Esophagus muscularis mucosa (tissue), 4 donors: ENCODE data around the gene RPS6KA2. TPM values are rescaled to one million over a fixed set of nuclear protein-coding genes. Genes with fewer than 3 reads are reported as not detected.
A peak's percentile ranks its signal among the peaks of the same experiment; 100 is the strongest.

ENCODE experiments used
- DNase-seq: peaks from one replicate; pipeline ENCODE4 v3.0.0-alpha.2; 2017; ENCODE audit errors: extremely low spot score
- H3K27ac ChIP-seq, 4 donors: fragments of 200-600 bp; sonication (generic); replicated peaks in 1 of 4; 1 replicate in 3 of 4; 2 replicates in 1 of 4; pipeline ENCODE4 v1.5.1; 2016 to 2019; ENCODE audit warnings: mild to moderate bottlenecking in 1 of 4
- H3K27me3 ChIP-seq, 4 donors: fragments of 200-600 bp; sonication (generic); one replicate each; pipeline versions ENCODE4 v1.5.1 to v1.6.0; 2016 to 2019
- H3K36me3 ChIP-seq, 4 donors: fragments of 200-600 bp; sonication (generic); one replicate each; pipeline ENCODE4 v1.5.1; 2016 to 2019
- H3K4me1 ChIP-seq, 4 donors: fragments of 200-600 bp; sonication (generic); one replicate each; pipeline ENCODE4 v1.5.1; 2016 to 2019
- H3K4me3 ChIP-seq, 4 donors: fragments of 200-600 bp; sonication (generic); 1 replicate in 2 of 4; 2 replicates in 2 of 4; pipeline ENCODE4 v1.5.1; 2016 to 2019; ENCODE audit warnings: mild to moderate bottlenecking in 4 of 4, moderate library complexity in 1 of 4
- H3K9me3 ChIP-seq, 4 donors: fragments of 200-600 bp; sonication (generic); 1 replicate in 3 of 4; 2 replicates in 1 of 4; pipeline ENCODE4 v1.5.1; 2016 to 2019
- EP300 ChIP-seq: sonication (generic); formaldehyde crosslinking; IDR thresholded peaks from one replicate; pipeline ENCODE4 v1.6.1; 2017; ENCODE audit warnings: antibody characterized with exemption
- POLR2A ChIP-seq: fragments of 450-650 bp; IDR thresholded peaks from one replicate; pipeline ENCODE4 v1.6.1; 2017; ENCODE audit warnings: antibody characterized with exemption, moderate library complexity, mild to moderate bottlenecking, low read depth
- POLR2AphosphoS5 ChIP-seq, 2 donors: sonication (generic); formaldehyde crosslinking; IDR thresholded peaks; one replicate each; pipeline ENCODE4 v1.6.1; 2017; ENCODE audit warnings: antibody characterized with exemption in 2 of 2
- WGBS: methylation state at CpG from one replicate; pipeline ENCODE4 v1.1.5; 2018; 5-methylcytosine and 5-hydroxymethylcytosine counted together
- intact Hi-C: fragments of 100-400 bp; cut with DNase I; formaldehyde crosslinking; loops from one replicate; pipeline ENCODE4 v1.15.1; 2023
- total RNA-seq, 4 donors: library from RNA; depleted of rRNA; stranded (reverse); fragments of >200 nt; gene quantifications; one replicate each; pipeline versions ENCODE4 v1.1.0 to v1.2.1, GENCODE V29; 2016
- TF ChIP-seq, protein P1 (sequence below), 3 experiments: fragments of 200-600 bp in 2 of 3; fragments of 450-650 bp in 1 of 3; sonication (generic) in 2 of 3; IDR thresholded peaks; one replicate each; pipeline ENCODE4 v1.5.1; 2017 to 2019; ENCODE audit warnings: antibody characterized with exemption in 3 of 3, mild to moderate bottlenecking in 2 of 3, moderate library complexity in 1 of 3

RPS6KA2 gene
- total RNA-seq, 4 donors from 2014 or later, result 83.9 to 126 (median 112) TPM

DNA sequence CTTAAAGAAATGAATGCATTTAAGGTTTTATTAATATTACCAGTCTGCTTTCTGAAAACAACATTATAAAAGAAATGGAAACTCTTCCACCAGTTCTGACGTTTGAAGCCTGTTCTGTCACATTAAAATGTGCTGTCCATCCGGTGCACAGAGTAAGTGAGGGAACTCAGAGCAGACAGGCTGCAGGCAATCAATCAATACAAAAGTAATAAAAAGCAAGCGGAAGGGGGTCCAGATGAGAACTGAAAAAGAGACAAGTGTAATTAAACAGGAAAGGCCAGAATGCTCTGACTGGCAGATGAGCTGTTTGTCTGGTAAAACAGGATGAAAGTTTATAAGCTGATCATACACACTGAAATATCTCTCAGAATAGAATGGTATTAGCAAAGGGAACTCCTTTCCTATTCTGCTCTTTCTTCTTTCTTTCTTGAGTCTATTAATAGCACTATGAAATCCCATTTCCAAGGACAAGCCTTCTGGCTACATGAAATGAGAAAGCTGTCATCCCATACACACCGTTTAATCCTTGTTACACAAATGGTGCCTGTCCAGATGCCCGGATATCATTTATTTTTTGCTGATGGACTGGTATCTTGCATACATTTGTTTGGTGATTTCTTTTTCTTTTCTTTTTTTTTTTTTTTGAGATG lies 134.8 kb downstream of the RPS6KA2 start:
- peaks cover 8 to 81% (median 54%) of the 10 kb centered on the region in 4 donors for H3K36me3 ChIP-seq
- peaks cover 5 to 16% (median 7%) of the 10 kb centered on the region in 4 donors for H3K4me1 ChIP-seq
- TF ChIP-seq EP300 (no peak), POLR2AphosphoS5 (IDR thresholded peaks at IDR 0.05) (no peak), POLR2A (no peak)
- TF ChIP-seq, protein P1, sequence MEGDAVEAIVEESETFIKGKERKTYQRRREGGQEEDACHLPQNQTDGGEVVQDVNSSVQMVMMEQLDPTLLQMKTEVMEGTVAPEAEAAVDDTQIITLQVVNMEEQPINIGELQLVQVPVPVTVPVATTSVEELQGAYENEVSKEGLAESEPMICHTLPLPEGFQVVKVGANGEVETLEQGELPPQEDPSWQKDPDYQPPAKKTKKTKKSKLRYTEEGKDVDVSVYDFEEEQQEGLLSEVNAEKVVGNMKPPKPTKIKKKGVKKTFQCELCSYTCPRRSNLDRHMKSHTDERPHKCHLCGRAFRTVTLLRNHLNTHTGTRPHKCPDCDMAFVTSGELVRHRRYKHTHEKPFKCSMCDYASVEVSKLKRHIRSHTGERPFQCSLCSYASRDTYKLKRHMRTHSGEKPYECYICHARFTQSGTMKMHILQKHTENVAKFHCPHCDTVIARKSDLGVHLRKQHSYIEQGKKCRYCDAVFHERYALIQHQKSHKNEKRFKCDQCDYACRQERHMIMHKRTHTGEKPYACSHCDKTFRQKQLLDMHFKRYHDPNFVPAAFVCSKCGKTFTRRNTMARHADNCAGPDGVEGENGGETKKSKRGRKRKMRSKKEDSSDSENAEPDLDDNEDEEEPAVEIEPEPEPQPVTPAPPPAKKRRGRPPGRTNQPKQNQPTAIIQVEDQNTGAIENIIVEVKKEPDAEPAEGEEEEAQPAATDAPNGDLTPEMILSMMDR (IDR thresholded peaks at IDR 0.05), result no peak
- no peaks in the 10 kb centered on the region for H3K9me3 ChIP-seq
- intact Hi-C loops, result no loop called here
- no peak for DNase-seq
- no peaks in the 10 kb centered on the region for H3K27me3 ChIP-seq
- H3K27ac ChIP-seq, result no peak overlapping the region
- WGBS, result 54% methylated on average over 5 of the region's 5 CpGs
- no peak overlapping the region for H3K4me3 ChIP-seq

DNA sequence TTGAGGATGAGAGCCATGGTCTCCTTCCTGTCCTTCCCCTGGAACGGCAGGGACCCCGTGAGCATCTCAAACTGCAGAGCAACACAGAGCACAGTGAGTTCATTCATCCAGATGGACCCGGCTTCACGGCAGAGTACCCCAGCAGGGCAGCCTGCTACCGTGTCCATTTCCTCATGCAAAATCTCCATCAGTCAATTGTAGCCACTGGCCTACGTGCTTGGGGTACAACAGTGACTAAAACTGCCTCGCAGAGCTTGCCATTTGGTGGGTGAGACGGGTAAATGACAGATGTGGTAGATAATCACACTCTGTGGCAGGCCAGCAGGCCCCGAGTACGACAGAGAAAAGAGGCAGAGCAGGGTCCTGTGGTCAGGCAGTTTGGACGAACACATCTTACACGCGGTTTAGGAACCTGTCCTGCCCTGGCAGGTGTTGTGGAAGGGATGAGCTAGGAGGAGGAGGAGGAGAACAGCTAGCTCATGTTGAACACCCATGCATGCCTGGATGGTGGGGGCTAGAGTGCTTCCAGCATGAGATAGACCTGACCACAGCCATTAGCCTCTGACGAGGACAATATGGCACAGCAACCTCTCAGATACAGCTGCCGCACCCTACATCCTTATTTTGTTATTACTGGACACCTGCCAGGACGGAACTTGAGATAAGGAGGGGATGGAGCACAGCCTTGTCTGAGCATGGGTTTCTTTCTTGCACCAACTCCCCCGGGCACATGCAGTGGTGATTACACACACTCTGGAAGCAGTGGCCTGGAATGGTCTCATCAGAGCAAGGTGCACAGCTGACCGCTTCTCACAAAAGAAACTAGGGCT lies 136.2 kb downstream of the RPS6KA2 start:
- Histone ChIP-seq H3K27me3 (no peaks in the 10 kb centered on the region), H3K9me3 (no peaks in the 10 kb centered on the region), H3K4me1 (peaks cover 5 to 16% (median 7%) of the 10 kb centered on the region in 4 donors), H3K27ac (no peak overlapping the region), H3K36me3 (peaks cover 8 to 82% (median 57%) of the 10 kb centered on the region in 4 donors), H3K4me3 (no peak overlapping the region)
- intact Hi-C loops, result no loop called here
- TF ChIP-seq EP300 (no peak), POLR2A (no peak), POLR2AphosphoS5 (IDR thresholded peaks at IDR 0.05) (no peak)
- TF ChIP-seq, protein P1 (IDR thresholded peaks at IDR 0.05), result no peak
- no peak for DNase-seq
- WGBS, result 75% methylated on average over 16 of the region's 18 CpGs

DNA sequence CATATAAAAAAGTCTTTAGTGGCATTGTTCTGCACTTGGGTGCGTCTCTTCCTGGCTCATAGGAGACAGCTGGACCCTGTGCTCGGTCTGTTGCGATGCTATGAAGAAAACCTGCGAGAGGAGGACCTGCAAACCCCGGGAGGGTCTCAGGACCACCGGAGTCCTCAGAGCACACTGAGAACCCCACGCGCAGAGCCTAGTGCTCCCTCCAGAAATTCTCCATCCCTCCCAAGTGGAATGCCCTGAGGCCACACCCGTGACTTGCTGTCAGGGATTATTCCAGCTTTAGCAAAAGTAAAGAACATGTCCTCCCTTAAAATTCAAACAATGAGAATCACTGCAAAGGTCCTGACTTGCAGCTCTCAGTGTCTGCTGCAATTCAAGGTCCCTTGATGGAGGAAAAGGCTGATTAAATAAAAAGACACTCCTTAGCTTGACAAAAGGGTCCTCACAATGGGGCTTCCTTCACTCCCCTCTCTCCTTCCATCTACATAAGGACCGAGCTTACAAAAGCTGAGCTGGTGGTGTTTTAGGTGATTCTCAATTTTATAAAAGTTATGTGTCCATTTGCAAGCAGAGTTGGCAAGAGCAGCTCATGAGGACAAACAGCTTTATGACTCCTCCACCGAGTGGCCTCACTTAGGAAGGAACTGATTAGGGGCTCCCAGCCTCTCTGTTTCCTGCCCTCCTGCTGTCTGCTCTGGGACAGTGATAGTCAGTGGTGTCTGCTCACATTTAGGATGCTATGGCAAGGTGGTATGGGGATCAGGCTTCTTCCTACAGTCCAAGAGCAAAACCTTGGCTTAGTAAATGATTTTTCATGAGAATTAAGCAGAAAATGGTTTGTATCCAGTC lies 137.5 kb downstream of the RPS6KA2 start:
- Histone ChIP-seq H3K4me3 (no peak overlapping the region), H3K36me3 (peaks cover 13 to 82% (median 51%) of the 10 kb centered on the region in 4 donors), H3K27me3 (no peaks in the 10 kb centered on the region), H3K9me3 (no peaks in the 10 kb centered on the region), H3K27ac (no peak overlapping the region), H3K4me1 (peaks cover 5 to 16% (median 7%) of the 10 kb centered on the region in 4 donors)
- intact Hi-C loops, result no loop called here
- no peak for DNase-seq
- TF ChIP-seq, protein P1 (IDR thresholded peaks at IDR 0.05), result no peak
- 88% methylated on average over 11 of the region's 11 CpGs for WGBS

DNA sequence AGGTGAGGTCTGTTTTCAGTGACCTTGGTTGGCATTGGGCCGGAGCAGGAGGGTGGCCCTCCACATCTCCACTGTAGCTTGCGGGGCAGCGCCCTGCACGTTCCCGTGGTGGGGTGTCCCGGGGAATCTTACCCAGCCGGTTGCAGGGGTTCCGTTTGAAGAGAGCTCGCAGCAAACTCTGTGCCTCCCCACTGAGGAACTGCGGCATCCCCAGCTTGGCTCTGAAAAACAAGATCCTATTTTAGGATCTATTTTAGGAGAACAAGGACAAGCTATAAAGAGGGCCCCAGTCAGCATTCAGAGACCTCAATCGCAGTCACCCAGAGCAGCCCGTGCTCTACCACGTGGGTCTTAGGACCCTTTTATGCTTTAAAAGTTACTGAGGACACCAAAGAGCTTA lies 138.3 kb downstream of the RPS6KA2 start:
- DNase-seq, result no peak
- intact Hi-C loops, result no loop called here
- 91% methylated on average over 13 of the region's 13 CpGs for WGBS

More for the DNA sequence above, 138.3 kb downstream of the RPS6KA2 start:
- no peaks in the 10 kb centered on the region for H3K9me3 ChIP-seq
- H3K4me1 ChIP-seq, result peaks cover 5 to 16% (median 7%) of the 10 kb centered on the region in 4 donors
- H3K27ac ChIP-seq, result peak overlapping the region; percentile 25 to 60 (median 52)
- peaks cover 7 to 82% (median 51%) of the 10 kb centered on the region in 4 donors for H3K36me3 ChIP-seq
- H3K4me3 ChIP-seq, result no peak overlapping the region
- H3K27me3 ChIP-seq, result no peaks in the 10 kb centered on the region
- no peak for TF ChIP-seq POLR2AphosphoS5 (IDR thresholded peaks at IDR 0.05)
- TF ChIP-seq EP300, result no peak
- TF ChIP-seq, protein P1 (IDR thresholded peaks at IDR 0.05), result no peak
- TF ChIP-seq POLR2A, result no peak
